ENCODE measurements around the gene ARHGAP23.
"Not testable (repeated sequence)": the region's sequence is repeated elsewhere in the genome, so short reads cannot be mapped to it uniquely, and the experiment has no call there.

ARHGAP23 gene

GRCh38 chr17:38461683-38462082 is 33.4 kb downstream of the ARHGAP23 start:
- DNase-seq = no peak

GRCh38 chr17:38463451-38463858 is 35.2 kb downstream of the ARHGAP23 start:
- no peak for DNase-seq

- DNase-seq = peak; percentile 21
Observed at GRCh38 chr17:38464251-38464722, 36.0 kb downstream of the ARHGAP23 start.

GRCh38 chr17:38464723-38465390 is 36.6 kb downstream of the ARHGAP23 start:
- DNase-seq = peak; percentile 76

DNA sequence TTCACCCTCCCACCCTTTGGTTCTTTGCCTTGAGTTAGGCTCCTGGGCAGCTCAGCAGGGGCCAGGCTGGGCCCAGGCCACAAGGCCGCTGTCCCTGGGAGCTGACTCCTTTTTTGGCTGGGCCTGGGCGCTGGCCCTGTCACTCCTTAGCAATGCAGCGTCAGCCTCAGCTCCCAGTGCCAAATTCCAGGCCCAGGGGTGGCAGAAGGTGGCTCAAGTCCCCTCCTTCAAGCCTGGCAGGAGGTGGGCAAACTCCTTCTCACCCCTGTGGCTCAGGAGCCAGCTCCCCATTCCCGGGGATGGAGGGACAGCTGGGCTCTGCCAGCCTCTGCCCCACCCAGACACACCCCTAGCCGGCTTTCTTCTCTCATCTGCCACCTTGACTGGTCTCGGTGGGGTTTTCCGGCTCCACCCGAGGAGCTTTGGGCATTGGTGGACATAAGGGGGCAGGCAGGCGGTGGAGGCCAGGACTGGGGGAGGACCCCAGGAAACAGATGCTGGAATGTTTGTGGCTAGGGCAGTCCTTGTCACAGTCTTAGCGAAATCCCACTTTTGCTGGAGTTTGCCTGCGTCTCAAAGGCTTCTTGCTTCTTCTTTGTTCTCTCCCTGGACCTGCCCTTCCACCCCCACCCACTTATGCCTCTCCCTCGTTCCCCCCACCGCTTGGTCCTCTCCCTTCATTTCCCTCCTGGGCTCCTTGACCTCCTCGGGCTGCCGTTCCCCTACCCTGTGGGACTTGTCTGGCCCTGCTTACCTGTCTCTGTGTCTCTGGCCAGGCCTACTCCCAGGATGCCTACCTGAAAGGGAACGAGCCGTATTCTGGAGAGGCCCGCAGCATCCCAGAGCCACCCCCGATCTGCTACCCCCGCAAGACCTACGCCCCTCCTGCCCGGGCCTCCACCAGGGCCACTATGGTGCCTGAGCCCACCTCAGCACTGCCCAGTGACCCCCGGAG is 37.4 kb downstream of the ARHGAP23 start:
- peak; percentile 40 for DNase-seq

GRCh38 chr17:38466346-38467315 is 38.4 kb downstream of the ARHGAP23 start:
- DNase-seq = no peak

GRCh38 chr17:38467491-38467890 is 39.2 kb downstream of the ARHGAP23 start:
- DNase-seq = no peak

- DNase-seq = no peak
Observed at GRCh38 chr17:38469875-38470274, 41.6 kb downstream of the ARHGAP23 start.

DNA sequence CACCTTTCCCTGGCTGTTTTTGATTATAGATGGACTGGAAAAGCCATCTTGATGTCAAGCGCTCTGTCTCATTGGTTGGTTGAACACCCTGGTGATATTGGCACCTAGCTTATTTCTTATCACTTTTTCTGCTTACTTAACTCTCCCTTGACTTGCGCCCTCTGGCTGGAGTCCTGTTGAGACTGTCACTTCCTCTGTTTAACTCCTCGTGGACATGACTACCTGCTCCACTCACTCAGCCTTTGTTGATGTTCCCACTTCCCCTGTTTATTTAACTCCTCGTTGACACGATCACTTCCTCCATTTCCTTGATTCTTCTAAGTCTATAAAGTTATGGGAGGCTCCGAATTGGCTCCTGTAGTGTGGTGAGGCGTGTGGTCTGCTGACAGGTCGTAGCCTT is 43.0 kb downstream of the ARHGAP23 start:
- DNase-seq = not testable (repeated sequence)

DNA sequence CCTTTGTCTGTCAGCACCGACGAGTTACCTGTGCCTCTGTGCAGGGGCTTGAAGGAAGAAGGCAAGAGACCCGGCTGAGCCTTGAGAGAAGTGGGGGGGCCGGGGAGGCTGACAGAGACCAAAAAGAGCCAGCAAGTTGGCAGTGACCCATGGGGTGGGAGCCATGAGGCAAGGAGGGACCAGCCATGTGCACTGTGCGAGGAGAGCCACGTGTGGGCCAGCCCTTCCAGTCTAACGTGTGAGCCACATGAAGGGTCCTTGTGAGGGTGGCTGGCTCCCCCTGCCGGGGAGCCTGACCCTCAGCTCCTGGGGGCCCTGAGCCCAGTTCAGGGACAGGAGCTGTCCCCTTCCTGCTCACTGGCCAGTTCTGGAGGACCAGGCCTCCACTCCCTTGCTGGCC is 46.4 kb downstream of the ARHGAP23 start:
- DNase-seq = not testable (repeated sequence)

DNA sequence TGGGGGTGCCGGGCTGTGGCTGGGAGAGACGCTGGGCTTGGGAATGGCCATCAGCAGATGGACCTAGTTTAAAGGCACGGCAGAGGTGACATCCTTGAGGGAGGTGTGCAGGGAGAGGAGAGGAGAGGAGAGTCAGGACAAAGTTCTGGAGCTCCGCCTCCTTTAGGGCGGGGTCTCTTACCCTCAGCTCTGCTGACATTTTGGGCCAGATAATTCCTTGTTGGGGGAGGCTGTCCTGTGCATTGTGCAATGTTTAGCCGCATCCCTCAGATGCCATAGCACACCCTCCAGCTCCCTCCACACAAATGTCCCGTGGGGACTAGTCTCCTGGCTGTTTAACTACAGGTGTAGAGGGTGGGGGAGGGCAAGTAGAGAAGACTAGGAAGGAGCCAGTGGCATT is 48.3 kb downstream of the ARHGAP23 start:
- no peak for DNase-seq

DNA sequence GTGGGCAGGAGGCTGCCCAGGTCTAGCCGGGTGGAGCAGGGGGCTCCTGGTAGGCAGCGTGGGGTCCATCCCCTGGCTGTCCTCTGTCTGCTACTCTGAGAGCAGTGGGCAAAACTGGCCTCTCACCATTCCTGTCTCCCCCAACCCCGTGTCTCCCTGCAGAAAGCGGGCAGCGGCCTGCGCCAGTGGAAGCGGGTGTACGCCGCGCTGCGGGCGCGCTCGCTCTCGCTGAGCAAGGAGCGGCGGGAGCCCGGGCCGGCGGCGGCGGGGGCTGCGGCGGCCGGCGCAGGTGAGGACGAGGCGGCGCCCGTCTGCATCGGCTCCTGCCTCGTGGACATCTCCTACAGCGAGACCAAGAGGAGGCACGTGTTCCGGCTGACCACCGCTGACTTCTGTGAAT is 49.2 kb downstream of the ARHGAP23 start:
- not testable (repeated sequence) for DNase-seq

DNA sequence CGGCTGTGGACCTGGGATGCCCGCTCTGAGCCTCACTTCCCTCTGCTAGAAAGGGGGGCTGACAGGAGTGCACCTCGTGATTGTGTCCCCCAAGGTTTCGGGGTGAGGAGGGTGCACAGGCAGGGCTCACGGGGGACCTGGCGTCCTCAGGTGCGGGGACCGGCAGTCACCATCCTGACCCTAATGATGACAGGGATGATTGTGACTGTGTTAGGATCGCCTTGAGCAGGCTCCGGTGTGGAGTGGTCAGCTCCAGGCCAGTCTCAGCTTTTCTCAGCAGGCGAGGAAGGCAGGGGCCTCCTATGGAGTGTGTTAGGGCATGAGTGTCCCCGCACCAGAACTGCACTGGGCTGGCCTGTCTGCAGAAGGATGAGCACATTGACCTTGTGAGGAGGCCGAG is 49.7 kb downstream of the ARHGAP23 start:
- not testable (repeated sequence) for DNase-seq

DNA sequence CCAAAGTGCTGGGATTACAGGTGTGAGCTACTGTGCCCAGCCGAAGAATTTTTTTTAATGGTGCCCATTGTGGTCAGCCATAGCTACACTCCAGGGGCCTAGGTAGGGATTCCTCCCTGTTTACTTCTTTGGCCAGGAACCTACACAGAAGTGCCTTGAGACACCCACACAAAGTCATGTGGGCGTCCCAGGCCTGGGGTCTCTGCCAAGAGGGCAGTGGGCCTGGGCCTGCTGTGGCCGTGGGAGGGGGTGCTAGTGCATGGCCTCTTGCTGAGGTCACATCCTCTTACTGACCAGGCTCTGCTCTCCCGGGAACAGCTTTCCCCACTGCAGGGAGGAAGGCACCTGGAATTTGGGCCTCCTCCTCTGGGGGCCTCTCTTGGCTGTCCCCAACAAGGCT is 50.4 kb downstream of the ARHGAP23 start:
- DNase-seq = not testable (repeated sequence)

DNA sequence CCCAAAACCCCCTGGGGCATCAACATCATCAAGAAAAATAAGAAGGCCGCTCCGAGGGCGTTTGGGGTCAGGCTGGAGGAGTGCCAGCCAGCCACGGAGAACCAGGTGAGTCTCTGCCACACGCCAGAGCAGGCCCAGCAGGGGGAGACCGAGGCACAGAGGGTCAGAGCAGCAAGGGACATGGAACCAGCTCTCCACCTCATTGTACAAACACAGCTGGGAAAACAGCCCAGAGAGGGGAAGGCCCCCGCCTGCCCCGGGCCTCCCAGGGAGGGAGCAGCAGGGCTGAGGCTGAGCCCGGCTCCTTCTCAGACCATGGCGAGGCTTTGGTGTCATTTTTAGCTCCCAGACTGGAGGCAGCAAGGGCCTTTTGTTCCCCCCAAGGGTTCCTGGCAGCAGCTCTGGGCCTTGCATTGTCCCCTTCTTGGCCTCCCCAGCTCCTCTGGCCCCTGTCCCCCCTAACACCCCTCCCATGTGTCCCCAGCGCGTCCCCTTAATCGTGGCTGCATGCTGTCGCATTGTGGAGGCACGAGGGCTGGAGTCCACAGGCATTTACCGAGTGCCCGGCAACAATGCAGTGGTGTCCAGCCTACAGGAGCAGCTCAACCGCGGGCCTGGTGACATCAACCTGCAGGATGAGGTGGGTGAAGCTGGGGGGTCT is 53.9 kb downstream of the ARHGAP23 start:
- DNase-seq = peak; percentile 89

DNA sequence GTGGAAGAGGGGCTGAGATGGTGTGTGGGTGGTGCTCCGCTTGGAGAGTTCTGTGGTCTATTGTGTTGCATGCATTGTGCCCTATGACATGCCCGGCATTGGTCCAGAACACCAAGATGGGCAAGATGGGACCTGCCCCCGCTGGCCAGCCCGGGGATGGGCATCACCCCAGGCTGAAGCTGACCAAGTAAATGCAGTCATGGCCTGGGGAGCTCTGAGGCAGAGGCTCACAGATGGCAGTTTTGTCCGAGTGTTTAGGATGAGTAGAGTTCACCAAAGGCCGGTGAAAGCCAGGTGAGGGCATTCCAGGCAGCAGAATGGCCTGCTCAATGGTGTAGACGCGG is 54.4 kb downstream of the ARHGAP23 start:
- DNase-seq = not testable (repeated sequence)

DNA sequence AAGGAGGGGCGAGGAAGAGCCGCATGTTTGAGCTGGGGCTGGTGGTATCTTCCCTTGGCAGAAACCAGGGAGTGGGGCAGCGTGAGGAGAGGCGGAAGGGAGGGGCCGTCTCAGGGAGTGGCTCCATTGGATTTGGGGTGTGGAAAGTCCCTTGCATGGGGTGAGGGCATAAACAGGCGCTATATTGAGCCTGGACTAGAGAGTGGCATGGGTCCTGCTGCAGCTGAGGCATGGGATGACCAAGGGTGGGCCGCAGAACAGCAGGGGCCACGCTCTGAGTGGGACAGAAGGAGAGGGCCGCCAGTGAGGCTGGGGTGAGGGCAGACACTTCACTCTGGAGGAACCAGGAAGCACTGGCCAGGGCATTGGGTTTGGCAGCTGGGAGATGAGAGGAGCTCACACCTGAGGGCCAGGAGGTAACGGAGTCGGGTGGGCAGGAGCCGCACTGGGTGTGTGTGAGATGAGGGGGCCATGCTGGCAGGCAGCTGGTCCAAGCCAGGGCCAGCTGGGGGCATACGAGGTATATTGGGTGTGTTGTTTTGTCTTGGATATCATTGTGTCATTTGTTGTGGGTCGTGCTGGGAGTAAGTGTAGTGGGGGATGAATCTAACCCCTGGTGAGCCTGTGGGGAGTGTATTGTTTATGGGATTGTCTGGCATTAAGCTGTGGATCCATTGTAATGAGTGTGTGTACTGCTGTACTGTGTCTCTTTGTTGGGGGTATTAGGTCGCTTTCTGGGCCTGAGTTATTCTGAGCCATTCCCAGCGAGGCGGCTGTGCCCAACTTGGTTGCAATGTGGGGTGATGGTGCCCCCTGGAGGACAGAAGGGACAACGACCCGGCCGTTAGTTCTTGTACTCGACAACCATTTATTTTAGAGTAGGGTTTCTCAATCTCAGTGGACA is 56.2 kb downstream of the ARHGAP23 start:
- DNase-seq = peak; percentile 79

DNA sequence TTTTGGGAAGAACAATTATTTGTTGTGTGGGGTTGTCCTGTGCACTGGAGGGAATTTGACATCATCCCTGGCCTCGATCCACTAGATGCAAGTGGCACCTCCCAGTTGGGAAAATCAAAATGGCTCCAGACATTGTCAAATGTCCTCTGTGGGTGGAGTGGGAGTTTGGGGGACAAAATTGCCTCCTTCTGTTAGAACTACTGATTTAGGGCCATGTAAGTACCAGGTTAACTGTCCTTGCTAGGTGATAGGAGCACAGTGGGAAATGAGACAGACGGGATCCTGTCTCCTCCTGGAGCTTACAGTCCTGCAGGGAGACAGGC is 56.8 kb downstream of the ARHGAP23 start:
- DNase-seq = no peak

- DNase-seq = not testable (repeated sequence)
Observed at GRCh38 chr17:38485681-38486298, 57.5 kb downstream of the ARHGAP23 start.

GRCh38 chr17:38489774-38490173 is 61.5 kb downstream of the ARHGAP23 start:
- not testable (repeated sequence) for DNase-seq

Data from NCI-H69 (cell line).